ENCODE measurements around the gene ARID3B.

ARID3B gene

GRCh38 chr15:74584779-74585178, 43.8 kb downstream of the ARID3B start:
- TF ChIP-seq CTCF (IDR thresholded peaks at IDR 0.05; ENCODE audit: low read depth, low read length): no peak
- DNase-seq (ENCODE audit: extremely low read depth, low read depth): no peak

- DNase-seq (ENCODE audit: extremely low read depth, low read depth): no peak
- TF ChIP-seq CTCF (IDR thresholded peaks at IDR 0.05; ENCODE audit: low read depth, low read length): no peak
Measured at GRCh38 chr15:74585191-74585590, 44.2 kb downstream of the ARID3B start.

- TF ChIP-seq CTCF (IDR thresholded peaks at IDR 0.05; ENCODE audit: low read depth, low read length): no peak
- DNase-seq (ENCODE audit: extremely low read depth, low read depth): no peak
Measured at GRCh38 chr15:74585857-74586256, 44.8 kb downstream of the ARID3B start.

GRCh38 chr15:74589826-74590225, 48.8 kb downstream of the ARID3B start:
- no peak for TF ChIP-seq CTCF (IDR thresholded peaks at IDR 0.05; ENCODE audit: low read depth, low read length)
- DNase-seq (ENCODE audit: extremely low read depth, low read depth): no peak

- DNase-seq (ENCODE audit: extremely low read depth, low read depth): no peak
Measured at GRCh38 chr15:74592222-74592621, 51.2 kb downstream of the ARID3B start.

GRCh38 chr15:74593122-74593521, 52.1 kb downstream of the ARID3B start:
- TF ChIP-seq CTCF (IDR thresholded peaks at IDR 0.05; ENCODE audit: low read depth, low read length): no peak
- DNase-seq (ENCODE audit: extremely low read depth, low read depth): no peak

More at GRCh38 chr15:74592222-74592621, 51.2 kb downstream of the ARID3B start:
- TF ChIP-seq CTCF (IDR thresholded peaks at IDR 0.05; ENCODE audit: low read depth, low read length): no peak

- no peak for TF ChIP-seq CTCF (IDR thresholded peaks at IDR 0.05; ENCODE audit: low read depth, low read length)
- no peak for DNase-seq (ENCODE audit: extremely low read depth, low read depth)
Measured at GRCh38 chr15:74594455-74594854, 53.4 kb downstream of the ARID3B start.
